ENCODE data around the gene RAB11FIP4.

Gene RAB11FIP4

GRCh38 chr17:31518478-31518877 is 127.0 kb downstream of the RAB11FIP4 start:
- Histone ChIP-seq H3K4me3 (ENCODE audit: low read depth, low read length) (no peak overlapping the region), H3K27me3 (ENCODE audit: insufficient read depth, low read depth, severe bottlenecking) (no peaks in the 10 kb centered on the region), H3K9me3 (ENCODE audit: severe bottlenecking) (no peaks in the 10 kb centered on the region), H3K36me3 (peaks cover 4% of the 10 kb centered on the region), H3K27ac (no peak overlapping the region)
- no peak for TF ChIP-seq CTCF (IDR thresholded peaks at IDR 0.05; ENCODE audit: low read depth, low read length)
- no peak for DNase-seq

GRCh38 chr17:31521632-31522283 is 130.3 kb downstream of the RAB11FIP4 start:
- Histone ChIP-seq H3K36me3 (peaks cover 27% of the 10 kb centered on the region), H3K4me3 (ENCODE audit: low read depth, low read length) (no peak overlapping the region), H3K9me3 (ENCODE audit: severe bottlenecking) (no peaks in the 10 kb centered on the region), H3K27ac (no peak overlapping the region), H3K27me3 (ENCODE audit: insufficient read depth, low read depth, severe bottlenecking) (no peaks in the 10 kb centered on the region)
- DNase-seq, result no peak
- TF ChIP-seq CTCF (IDR thresholded peaks at IDR 0.05; ENCODE audit: low read depth, low read length), result no peak

- Histone ChIP-seq H3K27ac (no peak overlapping the region), H3K27me3 (ENCODE audit: insufficient read depth, low read depth, severe bottlenecking) (no peaks in the 10 kb centered on the region), H3K9me3 (ENCODE audit: severe bottlenecking) (no peaks in the 10 kb centered on the region), H3K4me3 (ENCODE audit: low read depth, low read length) (no peak overlapping the region), H3K36me3 (peaks cover 27% of the 10 kb centered on the region)
- DNase-seq, result no peak
- no peak for TF ChIP-seq CTCF (IDR thresholded peaks at IDR 0.05; ENCODE audit: low read depth, low read length)
These were observed 130.9 kb downstream of the RAB11FIP4 start for GRCh38 chr17:31522284-31522931.

- Histone ChIP-seq H3K4me3 (ENCODE audit: low read depth, low read length) (no peak overlapping the region), H3K36me3 (peaks cover 31% of the 10 kb centered on the region), H3K27ac (no peak overlapping the region), H3K27me3 (ENCODE audit: insufficient read depth, low read depth, severe bottlenecking) (no peaks in the 10 kb centered on the region), H3K9me3 (ENCODE audit: severe bottlenecking) (no peaks in the 10 kb centered on the region)
- DNase-seq, result no peak
- TF ChIP-seq CTCF (IDR thresholded peaks at IDR 0.05; ENCODE audit: low read depth, low read length), result no peak
These were observed 131.6 kb downstream of the RAB11FIP4 start for GRCh38 chr17:31522987-31523495.

- TF ChIP-seq CTCF (IDR thresholded peaks at IDR 0.05; ENCODE audit: low read depth, low read length), result no peak
These were observed 132.6 kb downstream of the RAB11FIP4 start for GRCh38 chr17:31523862-31524730.

More at GRCh38 chr17:31523862-31524730, 132.6 kb downstream of the RAB11FIP4 start:
- H3K9me3 ChIP-seq (ENCODE audit: severe bottlenecking), result no peaks in the 10 kb centered on the region
- no peak for DNase-seq
- no peaks in the 10 kb centered on the region for H3K27me3 ChIP-seq (ENCODE audit: insufficient read depth, low read depth, severe bottlenecking)
- no peak overlapping the region for H3K4me3 ChIP-seq (ENCODE audit: low read depth, low read length)
- peaks cover 39% of the 10 kb centered on the region for H3K36me3 ChIP-seq
- no peak overlapping the region for H3K27ac ChIP-seq

All from WERI-Rb-1 (cell line).